NK-92 (cell line): ENCODE data around the gene MEST.
"Not testable (repeated sequence)": the region's sequence is repeated elsewhere in the genome, so short reads cannot be mapped to it uniquely, and the experiment has no call there.

Experiments
- DNase-seq: peaks from one replicate; lab custom pipeline; 2025; ENCODE audit not compliant: unreplicated experiment; lab: John Stamatoyannopoulos, UW

MEST gene

GRCh38 chr7:130491841-130492522 lies at the start of gene MEST:
MEST (plus strand) TSS chr7:130492085; CDS start chr7:130492314, 229 bp downstream.
- no peak for DNase-seq

GRCh38 chr7:130442601-130443000 lies 49.3 kb upstream of the MEST start:
- DNase-seq: no peak

GRCh38 chr7:130444234-130444633 lies 47.7 kb upstream of the MEST start:
- no peak for DNase-seq

GRCh38 chr7:130444751-130445407 lies 47.0 kb upstream of the MEST start:
- no peak for DNase-seq

- DNase-seq: no peak
These were observed 45.6 kb upstream of the MEST start for GRCh38 chr7:130446259-130446658.

GRCh38 chr7:130451344-130451743 lies 40.5 kb upstream of the MEST start:
- not testable (repeated sequence) for DNase-seq

GRCh38 chr7:130452951-130453350 lies 38.9 kb upstream of the MEST start:
- no peak for DNase-seq

GRCh38 chr7:130454959-130455358 lies 36.9 kb upstream of the MEST start:
- no peak for DNase-seq

GRCh38 chr7:130458257-130458656 lies 33.6 kb upstream of the MEST start:
- DNase-seq: no peak

- no peak for DNase-seq
These were observed 30.6 kb upstream of the MEST start for GRCh38 chr7:130461272-130461671.

GRCh38 chr7:130463553-130464434 lies 28.1 kb upstream of the MEST start:
- DNase-seq: no peak

- DNase-seq: no peak
These were observed 23.3 kb upstream of the MEST start for GRCh38 chr7:130468612-130469011.

GRCh38 chr7:130471974-130472373 lies 19.9 kb upstream of the MEST start:
- DNase-seq: no peak

GRCh38 chr7:130473289-130473688 lies 18.6 kb upstream of the MEST start:
- DNase-seq: no peak

- no peak for DNase-seq
These were observed 18.0 kb upstream of the MEST start for GRCh38 chr7:130473876-130474275.

- no peak for DNase-seq
These were observed 16.1 kb upstream of the MEST start for GRCh38 chr7:130475776-130476175.

- DNase-seq: no peak
These were observed 15.4 kb upstream of the MEST start for GRCh38 chr7:130476297-130477150.

- no peak for DNase-seq
These were observed 12.9 kb upstream of the MEST start for GRCh38 chr7:130478991-130479390.

- no peak for DNase-seq
These were observed 12.0 kb upstream of the MEST start for GRCh38 chr7:130479716-130480400.

GRCh38 chr7:130481898-130482297 lies 10.0 kb upstream of the MEST start:
- no peak for DNase-seq
